ENCODE results near the gene ACOD1. TPM values are rescaled to one million over a fixed set of nuclear protein-coding genes. Genes with fewer than 3 reads are reported as not detected.
A peak's percentile ranks its signal among the peaks of the same experiment; 100 is the strongest.

The ACOD1 gene
- total RNA-seq, 2 experiments from 2014 or later: not detected

DNA sequence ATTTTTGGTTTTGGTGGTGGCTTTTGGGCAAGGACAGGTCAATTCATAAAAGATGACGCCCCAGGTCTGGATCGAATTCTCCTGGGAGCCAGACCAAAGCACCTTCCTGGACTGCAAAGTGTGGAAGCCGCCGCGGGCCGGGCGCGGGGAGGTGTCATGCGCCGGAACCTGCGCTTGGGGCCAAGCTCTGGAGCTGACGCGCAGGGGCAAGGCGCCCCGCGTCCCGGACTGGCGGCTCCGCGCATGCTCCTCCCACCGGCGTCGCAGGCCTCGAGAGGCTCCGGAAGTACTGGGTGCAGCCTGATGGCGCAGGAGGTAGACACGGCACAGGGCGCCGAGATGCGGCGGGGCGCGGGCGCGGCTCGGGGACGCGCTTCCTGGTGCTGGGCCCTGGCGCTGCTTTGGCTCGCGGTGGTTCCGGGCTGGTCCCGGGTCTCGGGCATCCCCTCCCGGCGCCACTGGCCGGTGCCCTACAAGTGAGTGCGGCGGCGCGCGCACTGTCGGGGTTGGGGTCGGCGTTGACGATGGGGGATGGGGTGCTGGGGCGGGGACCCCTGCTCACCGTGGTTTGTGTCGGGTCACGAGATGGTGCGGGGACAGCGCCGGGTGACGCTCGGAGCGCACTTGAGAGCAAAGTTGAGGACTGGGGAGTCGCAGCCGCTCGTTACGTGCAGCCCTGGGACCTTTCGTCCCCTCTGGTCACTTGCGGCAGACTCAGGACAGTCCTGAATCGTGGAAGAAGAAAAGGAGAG, 43.7 kb downstream of the ACOD1 start, which contains the start of gene CLN5:
Gene CLN5 (plus strand): TSS at position 286 of the 752 bp plus-strand sequence. CDS start 18 bp downstream, at position 304.
- ChIA-PET POLR2A (interaction anchor here (0.6 to 1.9 kb wide), 5 partner anchors 10 to 108 kb away, joined by 3 to 10 read pairs (median 4); partner anchors contain the start of gene FBXL3), CTCF (interaction anchor here (1.0 to 4.0 kb wide), 5 partner anchors 10 to 25 kb away, joined by 3 to 29 read pairs (median 11); no protein-coding TSS in a partner anchor)
- Mint-ChIP-seq H3K4me1 (peaks cover 36% of the 10 kb centered on the region), H3K9me3 (ENCODE audit: low read depth) (no peaks in the 10 kb centered on the region), H3K4me3 (peak within 1 kb of the TSS; percentile 97), H3K27ac (peak within 1 kb of the TSS; percentile 99), H3K36me3 (ENCODE audit: low read depth) (peaks cover 20% of the 10 kb centered on the region), H3K27me3 (peaks cover 3% of the 10 kb centered on the region)
- ATAC-seq: peak; percentile 93
- DNase-seq: peak; percentile 97
- intact Hi-C loops (cut with DNase I, micrococcal nuclease): loop anchor here (1.0 to 5.0 kb wide), 12 partner anchors 17 to 1665 kb away; partner anchors contain the start of genes FBXL3 (in 2 of the 2), KCTD12 (in 2 of the 2), MYCBP2 (in 2 of the 2) and SLAIN1 (in 2 of the 2)

DNA sequence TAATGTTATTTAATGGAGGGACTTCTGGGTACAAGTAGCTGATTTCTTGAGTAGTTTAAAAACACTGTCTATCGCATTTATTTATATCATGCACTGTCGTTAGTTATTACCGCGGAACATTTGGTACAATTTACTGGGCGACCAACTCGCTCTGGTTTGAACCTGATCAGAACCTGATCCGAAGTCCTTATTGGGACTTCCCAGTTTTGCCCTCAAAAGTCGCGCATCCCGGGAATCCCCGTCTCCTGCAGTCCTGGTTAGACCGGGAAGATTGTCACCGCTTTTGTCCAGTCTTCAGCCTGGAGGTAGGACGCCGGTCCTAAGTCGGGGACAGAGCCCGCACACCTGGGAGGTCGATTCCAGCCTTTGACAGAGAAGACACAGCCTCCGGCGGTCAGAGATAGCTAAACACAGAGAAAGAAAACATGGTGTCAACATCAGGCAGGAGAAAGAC, 44.3 kb downstream of the ACOD1 start:
- ATAC-seq (no peak), DNase-seq (peak; percentile 41)
- H3K27me3 Mint-ChIP-seq: no peaks in the 10 kb centered on the region
- ChIA-PET POLR2A (interaction anchor here (0.5 to 1.9 kb wide), 4 partner anchors 10 to 65 kb away, joined by 3 to 10 read pairs (median 4); partner anchors contain the start of gene FBXL3), CTCF (interaction anchor here (0.8 to 4.0 kb wide), 9 partner anchors 9 to 486 kb away, joined by 3 to 29 read pairs (median 4); no protein-coding TSS in a partner anchor)
- H3K27ac Mint-ChIP-seq: peak overlapping the region; percentile 98
- no peaks in the 10 kb centered on the region for H3K9me3 Mint-ChIP-seq (ENCODE audit: low read depth)
- peak overlapping the region; percentile 97 for H3K4me3 Mint-ChIP-seq
- intact Hi-C loops (cut with DNase I, micrococcal nuclease): loop anchor here (1.0 to 5.0 kb wide), 9 partner anchors 16 to 1665 kb away; partner anchors contain the start of genes SLAIN1 (in 2 of the 2), COMMD6 (in 1 of the 2), FBXL3 (in 1 of the 2) and KCTD12 (in 1 of the 2)
- H3K4me1 Mint-ChIP-seq: peaks cover 39% of the 10 kb centered on the region
- peaks cover 23% of the 10 kb centered on the region for H3K36me3 Mint-ChIP-seq (ENCODE audit: low read depth)

DNA sequence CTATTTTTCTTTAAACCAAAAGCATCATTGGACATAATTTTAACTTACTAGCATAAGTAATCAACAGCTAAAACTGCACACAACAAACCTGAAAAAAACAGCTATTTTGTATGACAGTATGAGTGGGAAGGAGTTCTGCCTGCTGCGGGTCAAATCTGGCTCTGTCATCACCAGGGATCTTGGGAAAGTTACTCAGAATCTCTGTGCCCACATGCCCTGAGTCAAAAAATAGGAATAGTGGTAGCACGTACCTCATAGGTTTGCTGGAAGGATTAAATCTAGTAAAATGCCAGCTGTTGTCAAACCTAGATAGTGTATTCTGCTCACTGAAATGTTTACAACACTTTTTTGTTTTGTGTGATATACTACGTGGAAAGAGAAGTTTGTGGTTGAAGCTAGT, 44.7 kb downstream of the ACOD1 start:
- peaks cover 39% of the 10 kb centered on the region for H3K4me1 Mint-ChIP-seq
- DNase-seq (no peak), ATAC-seq (no peak)
- H3K9me3 Mint-ChIP-seq (ENCODE audit: low read depth): no peaks in the 10 kb centered on the region
- intact Hi-C loops (cut with DNase I, micrococcal nuclease): loop anchor here (2.0 to 5.0 kb wide), 8 partner anchors 16 to 1666 kb away; partner anchors contain the start of genes SLAIN1 (in 2 of the 2), COMMD6 (in 1 of the 2), KCTD12 (in 1 of the 2) and MYCBP2 (in 1 of the 2)
- POLR2A ChIA-PET: interaction anchor here (0.5 to 1.9 kb wide), 3 partner anchors 9 to 33 kb away, joined by 3 to 10 read pairs (median 4); partner anchors contain the start of gene FBXL3
- peak overlapping the region; percentile 97 for H3K4me3 Mint-ChIP-seq
- peak overlapping the region; percentile 98 for H3K27ac Mint-ChIP-seq
- no peaks in the 10 kb centered on the region for H3K27me3 Mint-ChIP-seq
- CTCF ChIA-PET: interaction anchor here (0.8 to 4.0 kb wide), 10 partner anchors 9 to 485 kb away, joined by 3 to 29 read pairs (median 4); no protein-coding TSS in a partner anchor
- peaks cover 28% of the 10 kb centered on the region for H3K36me3 Mint-ChIP-seq (ENCODE audit: low read depth)

DNA sequence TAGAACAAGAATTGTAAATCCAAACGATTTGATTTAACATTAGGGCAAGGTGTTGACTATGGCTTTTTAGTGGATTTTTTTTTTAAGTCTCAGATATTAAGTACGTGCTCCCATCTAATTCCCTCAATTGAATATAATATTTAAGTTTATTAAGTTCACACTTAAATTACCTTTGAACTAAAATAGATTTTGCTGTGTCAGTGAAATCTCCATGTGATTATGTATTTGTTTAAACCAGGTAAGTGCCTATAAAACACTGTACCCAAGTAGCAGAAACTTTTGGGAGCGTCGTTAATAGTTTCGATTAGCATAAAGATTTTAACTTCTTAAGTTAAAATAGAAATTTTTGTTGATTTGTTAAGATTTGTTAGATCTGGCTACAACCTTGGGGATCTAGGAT, 45.2 kb downstream of the ACOD1 start:
- peaks cover 32% of the 10 kb centered on the region for H3K36me3 Mint-ChIP-seq (ENCODE audit: low read depth)
- intact Hi-C loops (cut with DNase I, micrococcal nuclease): loop anchor here (2.0 to 5.0 kb wide), 8 partner anchors 15 to 1666 kb away; partner anchors contain the start of genes SLAIN1 (in 2 of the 2), COMMD6 (in 1 of the 2), KCTD12 (in 1 of the 2) and MYCBP2 (in 1 of the 2)
- POLR2A ChIA-PET: interaction anchor here (1.9 kb wide), 1 partner anchor 33 kb away, joined by 10 read pairs; the partner anchor contains the start of gene FBXL3

DNA sequence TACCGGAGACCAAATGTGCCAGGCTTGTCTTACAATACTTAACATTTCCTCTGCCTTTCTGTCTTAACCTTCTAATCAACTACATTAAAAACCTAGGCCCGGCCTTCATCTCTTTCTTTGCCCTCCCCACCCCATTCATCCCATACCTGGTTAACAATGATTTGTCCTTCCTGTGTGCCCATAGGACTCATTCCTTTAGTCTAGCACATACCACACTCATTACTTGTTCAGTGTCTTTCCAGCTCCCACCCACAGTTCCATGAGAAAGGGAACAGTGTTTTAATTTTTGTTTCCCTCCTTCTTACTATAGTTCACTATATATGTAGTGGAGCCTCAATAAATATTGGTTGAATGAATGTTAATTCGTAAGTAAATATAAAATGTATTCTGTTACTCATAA, 46.0 kb downstream of the ACOD1 start:
- no peak for ATAC-seq
- Mint-ChIP-seq H3K27ac (peak overlapping the region; percentile 57), H3K4me1 (peaks cover 43% of the 10 kb centered on the region), H3K36me3 (ENCODE audit: low read depth) (peaks cover 41% of the 10 kb centered on the region), H3K9me3 (ENCODE audit: low read depth) (no peaks in the 10 kb centered on the region), H3K4me3 (peak overlapping the region; percentile 3), H3K27me3 (no peaks in the 10 kb centered on the region)
- DNase-seq: no peak
- POLR2A ChIA-PET: interaction anchor here (1.9 kb wide), 1 partner anchor 32 kb away, joined by 10 read pairs; the partner anchor contains the start of gene FBXL3
- CTCF ChIA-PET: interaction anchor here (1.2 to 4.0 kb wide), 2 partner anchors 11 to 335 kb away, joined by 3 to 29 read pairs; no protein-coding TSS in a partner anchor
- intact Hi-C loops (cut with DNase I, micrococcal nuclease): loop anchor here (5.0 kb wide), 6 partner anchors 107 to 1667 kb away; partner anchors contain the start of genes SLAIN1 (in 2 of the 2), COMMD6 (in 1 of the 2) and KCTD12 (in 1 of the 2)

More for the DNA sequence above, 45.2 kb downstream of the ACOD1 start:
- Mint-ChIP-seq H3K9me3 (ENCODE audit: low read depth) (no peaks in the 10 kb centered on the region), H3K4me1 (peaks cover 39% of the 10 kb centered on the region), H3K4me3 (peak overlapping the region; percentile 97), H3K27me3 (no peaks in the 10 kb centered on the region), H3K27ac (peak overlapping the region; percentile 98)
- no peak for DNase-seq
- ATAC-seq: no peak
- CTCF ChIA-PET: interaction anchor here (0.9 to 4.0 kb wide), 9 partner anchors 8 to 485 kb away, joined by 3 to 29 read pairs (median 3); no protein-coding TSS in a partner anchor

DNA sequence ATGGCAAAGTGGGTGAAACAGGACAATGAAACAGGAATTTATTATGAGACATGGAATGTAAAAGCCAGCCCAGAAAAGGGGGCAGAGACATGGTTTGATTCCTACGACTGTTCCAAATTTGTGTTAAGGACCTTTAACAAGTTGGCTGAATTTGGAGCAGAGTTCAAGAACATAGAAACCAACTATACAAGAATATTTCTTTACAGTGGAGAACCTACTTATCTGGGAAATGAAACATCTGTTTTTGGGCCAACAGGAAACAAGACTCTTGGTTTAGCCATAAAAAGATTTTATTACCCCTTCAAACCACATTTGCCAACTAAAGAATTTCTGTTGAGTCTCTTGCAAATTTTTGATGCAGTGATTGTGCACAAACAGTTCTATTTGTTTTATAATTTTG, 52.2 kb downstream of the ACOD1 start:
- H3K36me3 Mint-ChIP-seq (ENCODE audit: low read depth): peaks cover 51% of the 10 kb centered on the region
- CTCF ChIA-PET: interaction anchor here (1.0 to 2.2 kb wide), 5 partner anchors 8 to 25 kb away, joined by 4 to 14 read pairs (median 8); partner anchors contain the start of gene CLN5
- H3K9me3 Mint-ChIP-seq (ENCODE audit: low read depth): no peaks in the 10 kb centered on the region

DNA sequence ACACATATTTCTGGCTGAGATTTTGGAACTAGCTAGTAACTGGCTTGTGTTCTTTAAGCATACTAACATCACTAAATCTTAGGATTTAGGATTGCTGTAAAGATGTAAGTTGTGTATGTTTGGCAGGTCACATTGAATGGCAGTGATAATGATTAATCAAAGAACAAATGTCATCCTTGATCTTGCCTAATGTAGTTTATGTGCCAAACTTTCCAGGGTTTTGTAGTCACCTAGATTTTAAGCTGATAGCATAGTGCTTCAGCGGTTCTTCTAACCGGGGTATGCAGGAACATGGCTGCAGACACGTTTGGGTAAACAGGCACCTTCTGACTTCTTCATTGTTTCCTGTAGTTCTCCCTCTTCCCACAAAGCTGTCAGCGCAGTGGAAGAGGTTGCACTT, 53.2 kb downstream of the ACOD1 start:
- peaks cover 47% of the 10 kb centered on the region for H3K36me3 Mint-ChIP-seq (ENCODE audit: low read depth)
- H3K27me3 Mint-ChIP-seq: no peaks in the 10 kb centered on the region
- no peak for DNase-seq
- H3K9me3 Mint-ChIP-seq (ENCODE audit: low read depth): no peaks in the 10 kb centered on the region
- intact Hi-C loops (cut with DNase I, micrococcal nuclease): no loop called here
- peaks cover 47% of the 10 kb centered on the region for H3K4me1 Mint-ChIP-seq
- ChIA-PET CTCF (interaction anchor here (0.5 to 2.2 kb wide), 12 partner anchors 9 to 477 kb away, joined by 3 to 14 read pairs (median 4); partner anchors contain the start of genes CLN5 and FBXL3), POLR2A (interaction anchor here (1.0 to 1.3 kb wide), 2 partner anchors 9 to 24 kb away, joined by 3 read pairs; no protein-coding TSS in a partner anchor)
- no peak overlapping the region for H3K4me3 Mint-ChIP-seq
- H3K27ac Mint-ChIP-seq: peak overlapping the region; percentile 40
- ATAC-seq: no peak

More for the DNA sequence above, 52.2 kb downstream of the ACOD1 start:
- ATAC-seq (no peak), DNase-seq (no peak)
- intact Hi-C loops (cut with DNase I, micrococcal nuclease): no loop called here
- Mint-ChIP-seq H3K27me3 (no peaks in the 10 kb centered on the region), H3K27ac (peak overlapping the region; percentile 37), H3K4me1 (peaks cover 45% of the 10 kb centered on the region), H3K4me3 (no peak overlapping the region)
- POLR2A ChIA-PET: no interaction called here

DNA sequence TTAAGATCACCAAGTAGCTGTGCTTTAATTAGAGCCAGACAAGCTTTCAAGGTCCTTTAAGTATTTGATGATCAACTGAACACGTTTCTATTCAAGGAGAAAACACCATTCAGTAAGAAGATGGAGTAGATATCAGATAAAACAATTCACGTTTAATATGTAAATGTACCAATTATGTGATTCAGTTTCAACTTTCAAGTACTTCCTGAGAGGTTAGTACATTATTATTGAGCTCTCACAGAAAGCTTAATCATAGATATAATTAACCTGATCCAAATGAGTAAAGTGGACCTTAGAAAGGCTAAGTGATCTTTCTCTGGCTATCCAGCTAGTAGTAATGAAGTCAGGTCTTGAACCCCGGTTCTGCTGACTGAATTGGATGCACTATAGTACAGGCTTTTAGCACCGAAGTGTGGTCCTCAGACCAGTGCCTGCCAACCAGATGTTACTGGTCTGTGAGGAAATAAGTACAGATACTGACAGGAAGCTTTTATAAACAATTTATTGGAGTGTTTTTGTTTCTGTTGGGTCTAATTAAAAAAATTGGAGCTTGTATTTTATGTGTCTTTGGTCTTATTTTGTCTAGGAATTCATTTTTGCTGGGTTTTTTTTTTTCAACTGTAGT, 53.8 kb downstream of the ACOD1 start:
- Mint-ChIP-seq H3K36me3 (ENCODE audit: low read depth) (peaks cover 46% of the 10 kb centered on the region), H3K9me3 (ENCODE audit: low read depth) (no peaks in the 10 kb centered on the region), H3K4me1 (peaks cover 44% of the 10 kb centered on the region), H3K4me3 (no peak overlapping the region), H3K27ac (peak overlapping the region; percentile 65), H3K27me3 (no peaks in the 10 kb centered on the region)
- DNase-seq (no peak), ATAC-seq (peak; percentile 33)
- CTCF ChIA-PET: interaction anchor here (0.5 to 2.2 kb wide), 12 partner anchors 10 to 476 kb away, joined by 3 to 14 read pairs (median 4); partner anchors contain the start of genes CLN5 and FBXL3
- intact Hi-C loops (cut with DNase I, micrococcal nuclease): no loop called here
- POLR2A ChIA-PET: interaction anchor here (0.6 to 1.3 kb wide), 3 partner anchors 9 to 68 kb away, joined by 3 to 4 read pairs (median 3); no protein-coding TSS in a partner anchor

DNA sequence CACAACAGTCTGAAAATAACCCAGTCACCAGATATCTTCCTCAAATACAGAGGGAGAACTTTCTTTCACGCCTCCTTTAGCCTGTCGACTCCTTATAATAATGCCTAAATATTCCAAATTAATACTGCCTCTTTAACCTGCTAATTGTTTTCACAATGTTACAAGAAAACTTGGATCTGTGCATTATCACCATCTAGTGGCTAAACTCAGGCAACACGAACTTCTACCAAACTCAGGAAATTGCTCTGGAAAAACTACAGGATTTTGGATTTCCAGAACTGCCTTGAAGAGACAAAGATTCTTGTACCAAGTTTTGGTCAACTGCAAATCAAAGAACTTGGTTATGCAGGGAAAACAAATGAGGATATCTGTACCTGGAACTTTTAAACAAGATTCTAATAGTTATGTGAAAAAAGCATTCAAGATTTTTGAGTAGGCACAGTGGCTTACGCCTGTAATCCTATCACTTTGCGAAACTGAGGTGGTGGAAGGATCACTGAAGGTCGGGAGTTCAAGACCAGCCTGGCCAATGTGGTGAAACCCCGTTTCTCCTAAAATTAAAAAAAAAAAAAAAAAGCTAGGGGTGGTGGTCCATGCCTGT, 54.4 kb downstream of the ACOD1 start:
- no peaks in the 10 kb centered on the region for H3K27me3 Mint-ChIP-seq
- H3K36me3 Mint-ChIP-seq (ENCODE audit: low read depth): peaks cover 47% of the 10 kb centered on the region
- no peaks in the 10 kb centered on the region for H3K9me3 Mint-ChIP-seq (ENCODE audit: low read depth)
- H3K4me1 Mint-ChIP-seq: peaks cover 44% of the 10 kb centered on the region
- peak overlapping the region; percentile 65 for H3K27ac Mint-ChIP-seq
- H3K4me3 Mint-ChIP-seq: no peak overlapping the region
- CTCF ChIA-PET: interaction anchor here (0.9 to 5.4 kb wide), 10 partner anchors 9 to 46 kb away, joined by 3 to 29 read pairs (median 6); partner anchors contain the start of genes CLN5 and FBXL3
- intact Hi-C loops (cut with DNase I, micrococcal nuclease): no loop called here
- no peak for ATAC-seq
- DNase-seq: no peak
- POLR2A ChIA-PET: interaction anchor here (0.6 to 1.3 kb wide), 3 partner anchors 10 to 67 kb away, joined by 3 to 4 read pairs (median 3); no protein-coding TSS in a partner anchor

All from activated CD4-positive, alpha-beta T cell treated with anti-CD3 and anti-CD28 coated beads for 36 hours (primary cell).